ENCODE data around the gene SMG6. TPM values are rescaled to one million over a fixed set of nuclear protein-coding genes. Genes with fewer than 3 reads are reported as not detected.

SMG6 gene
- total RNA-seq, 2 experiments from 2014 or later = 39.3 to 39.7 TPM

- DNase-seq (no peak), ATAC-seq (ENCODE audit: poor library complexity) (no peak)
- Histone ChIP-seq H3K9me3 (ENCODE audit: control insufficient read depth in 1 of 2, insufficient read depth in 1 of 2, low read length in 2 of 2) (no peaks in the 10 kb centered on the region), H3K36me3 (ENCODE audit: insufficient read depth, low read length) (no peaks in the 10 kb centered on the region), H3K27ac (ENCODE audit: low read depth in 1 of 2, low read length in 2 of 2) (no peak overlapping the region), H3K4me3 (ENCODE audit: low read length) (no peak overlapping the region), H3K4me1 (ENCODE audit: insufficient read depth, low read length) (peaks cover 26% of the 10 kb centered on the region), H3K27me3 (ENCODE audit: control insufficient read depth in 1 of 2, insufficient read depth in 2 of 2, low read length in 2 of 2) (peaks cover 13 to 22% of the 10 kb centered on the region in 2 experiments)
- H3K9me3 Mint-ChIP-seq = no peaks in the 10 kb centered on the region
- ChIA-PET POLR2A (no interaction called here), CTCF (no interaction called here)
- intact Hi-C loops (cut with DNase I, micrococcal nuclease) = no loop called here
- peaks cover 16% of the 10 kb centered on the region for H3K27me3 Mint-ChIP-seq
- TF ChIP-seq, protein P1, sequence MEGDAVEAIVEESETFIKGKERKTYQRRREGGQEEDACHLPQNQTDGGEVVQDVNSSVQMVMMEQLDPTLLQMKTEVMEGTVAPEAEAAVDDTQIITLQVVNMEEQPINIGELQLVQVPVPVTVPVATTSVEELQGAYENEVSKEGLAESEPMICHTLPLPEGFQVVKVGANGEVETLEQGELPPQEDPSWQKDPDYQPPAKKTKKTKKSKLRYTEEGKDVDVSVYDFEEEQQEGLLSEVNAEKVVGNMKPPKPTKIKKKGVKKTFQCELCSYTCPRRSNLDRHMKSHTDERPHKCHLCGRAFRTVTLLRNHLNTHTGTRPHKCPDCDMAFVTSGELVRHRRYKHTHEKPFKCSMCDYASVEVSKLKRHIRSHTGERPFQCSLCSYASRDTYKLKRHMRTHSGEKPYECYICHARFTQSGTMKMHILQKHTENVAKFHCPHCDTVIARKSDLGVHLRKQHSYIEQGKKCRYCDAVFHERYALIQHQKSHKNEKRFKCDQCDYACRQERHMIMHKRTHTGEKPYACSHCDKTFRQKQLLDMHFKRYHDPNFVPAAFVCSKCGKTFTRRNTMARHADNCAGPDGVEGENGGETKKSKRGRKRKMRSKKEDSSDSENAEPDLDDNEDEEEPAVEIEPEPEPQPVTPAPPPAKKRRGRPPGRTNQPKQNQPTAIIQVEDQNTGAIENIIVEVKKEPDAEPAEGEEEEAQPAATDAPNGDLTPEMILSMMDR (IDR thresholded peaks at IDR 0.05) = no peak
- H3K27ac Mint-ChIP-seq = no peak overlapping the region
- peaks cover 12% of the 10 kb centered on the region for H3K4me1 Mint-ChIP-seq (ENCODE audit: low read depth)
- no peak overlapping the region for H3K4me3 Mint-ChIP-seq
- H3K36me3 Mint-ChIP-seq (ENCODE audit: low read depth) = no peaks in the 10 kb centered on the region
Observed at GRCh38 chr17:2019723-2020122, 283.9 kb downstream of the SMG6 start.

DNA sequence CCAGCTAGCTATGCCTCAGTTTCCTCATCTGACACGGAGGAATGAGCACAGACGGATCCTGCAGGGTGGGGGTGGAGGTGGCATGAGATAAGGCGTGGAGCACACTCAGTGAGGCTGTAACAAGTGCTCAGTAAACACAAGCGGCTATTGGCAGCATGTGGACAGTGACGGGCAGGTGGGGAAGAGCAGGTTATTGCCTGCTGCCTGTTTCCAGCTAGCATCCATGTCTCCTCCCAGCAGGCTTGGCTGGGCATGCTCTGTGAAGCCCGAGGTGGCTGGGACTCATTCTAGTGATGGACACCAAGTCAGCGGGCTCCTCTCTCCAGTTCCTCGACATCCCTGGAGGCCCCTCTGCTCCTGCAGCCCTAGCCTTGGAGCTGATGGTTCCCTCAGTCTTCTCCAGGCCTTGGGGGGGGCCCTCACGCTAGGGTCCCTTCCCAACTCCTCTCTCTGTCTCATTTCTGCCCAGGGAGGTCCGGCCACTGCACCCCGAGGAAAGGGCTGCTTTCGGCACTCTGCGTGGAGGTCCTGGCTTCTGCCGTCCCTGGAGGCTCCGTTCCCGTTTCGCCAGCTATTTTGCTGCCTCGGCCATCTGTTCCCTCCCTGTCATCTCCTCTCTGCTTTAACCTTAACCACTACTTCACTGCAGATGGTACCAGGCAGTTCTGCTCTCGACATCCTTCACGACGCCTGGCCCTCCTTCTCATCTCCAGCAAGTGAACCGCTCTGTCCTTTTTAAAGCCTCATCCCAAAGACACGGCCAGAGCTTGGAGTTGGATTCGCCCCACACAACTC lies 284.7 kb downstream of the SMG6 start:
- no peaks in the 10 kb centered on the region for H3K9me3 Mint-ChIP-seq
- peaks cover 13 to 14% of the 10 kb centered on the region in 2 experiments for H3K27me3 ChIP-seq (ENCODE audit: control insufficient read depth in 1 of 2, insufficient read depth in 2 of 2, low read length in 2 of 2)

GRCh38 chr17:2017274-2017941 lies 286.2 kb downstream of the SMG6 start:
- H3K36me3 Mint-ChIP-seq (ENCODE audit: low read depth) = no peaks in the 10 kb centered on the region
- TF ChIP-seq, protein P1 (IDR thresholded peaks at IDR 0.05) = no peak
- ATAC-seq (ENCODE audit: poor library complexity) (no peak), DNase-seq (no peak)
- H3K4me1 Mint-ChIP-seq (ENCODE audit: low read depth) = peaks cover 1% of the 10 kb centered on the region
- H3K4me3 ChIP-seq (ENCODE audit: low read length) = no peak overlapping the region
- no peaks in the 10 kb centered on the region for H3K36me3 ChIP-seq (ENCODE audit: insufficient read depth, low read length)
- CTCF ChIA-PET = no interaction called here
- no peaks in the 10 kb centered on the region for H3K9me3 Mint-ChIP-seq
- no peaks in the 10 kb centered on the region for H3K9me3 ChIP-seq (ENCODE audit: control insufficient read depth in 1 of 2, insufficient read depth in 1 of 2, low read length in 2 of 2)
- POLR2A ChIA-PET = no interaction called here
- H3K4me3 Mint-ChIP-seq = no peak overlapping the region
- peaks cover 2 to 13% of the 10 kb centered on the region in 2 experiments for H3K27me3 ChIP-seq (ENCODE audit: control insufficient read depth in 1 of 2, insufficient read depth in 2 of 2, low read length in 2 of 2)
- H3K27ac ChIP-seq (ENCODE audit: low read depth in 1 of 2, low read length in 2 of 2) = no peak overlapping the region
- peaks cover 30% of the 10 kb centered on the region for H3K27me3 Mint-ChIP-seq
- peaks cover 4% of the 10 kb centered on the region for H3K4me1 ChIP-seq (ENCODE audit: insufficient read depth, low read length)
- no peak overlapping the region for H3K27ac Mint-ChIP-seq
- intact Hi-C loops (cut with DNase I, micrococcal nuclease) = no loop called here

More for the DNA sequence above, 284.7 kb downstream of the SMG6 start:
- H3K4me1 Mint-ChIP-seq (ENCODE audit: low read depth) = peaks cover 12% of the 10 kb centered on the region
- Histone ChIP-seq H3K9me3 (ENCODE audit: control insufficient read depth in 1 of 2, insufficient read depth in 1 of 2, low read length in 2 of 2) (no peaks in the 10 kb centered on the region), H3K36me3 (ENCODE audit: insufficient read depth, low read length) (no peaks in the 10 kb centered on the region), H3K4me1 (ENCODE audit: insufficient read depth, low read length) (peaks cover 18% of the 10 kb centered on the region), H3K4me3 (ENCODE audit: low read length) (no peak overlapping the region), H3K27ac (ENCODE audit: low read depth in 1 of 2, low read length in 2 of 2) (no peak overlapping the region)
- ATAC-seq (ENCODE audit: poor library complexity) = no peak
- ChIA-PET CTCF (no interaction called here), POLR2A (no interaction called here)
- peaks cover 21% of the 10 kb centered on the region for H3K27me3 Mint-ChIP-seq
- TF ChIP-seq, protein P1 (IDR thresholded peaks at IDR 0.05) = no peak
- no peaks in the 10 kb centered on the region for H3K36me3 Mint-ChIP-seq (ENCODE audit: low read depth)
- no peak overlapping the region for H3K27ac Mint-ChIP-seq
- no peak overlapping the region for H3K4me3 Mint-ChIP-seq
- DNase-seq = no peak
- intact Hi-C loops (cut with DNase I, micrococcal nuclease) = no loop called here

Measured in CD4-positive, alpha-beta T cell (primary cell).